MCF 10A (cell line): ENCODE data around the gene LPAR5. TPM values are rescaled to one million over a fixed set of nuclear protein-coding genes. Genes with fewer than 3 reads are reported as not detected.

ENCODE experiments used
- BruUV-seq: library from RNA; stranded (reverse); fragments of 400-500 nt; replicated peaks from 2 replicates; lab custom pipeline; 2021; lab: Mats Ljungman, UMichigan
- CTCF ChIA-PET: fragments of 300-600 bp; sonication (Branson Sonifier 250); formaldehyde crosslinking; extraction: SDS; loops from one replicate; lab custom pipeline; 2021; ENCODE audit warnings: antibody characterized with exemption, inconsistent platforms; lab: Yijun Ruan, JAX
- POLR2A ChIA-PET: fragments of 300-600, 350-650 bp; sonication (Branson Sonifier 250); formaldehyde crosslinking; extraction: SDS; loops from one replicate; lab custom pipeline; 2020; ENCODE audit warnings: antibody characterized with exemption, inconsistent platforms; lab: Yijun Ruan, JAX
- DNase-seq: peaks from one replicate; pipeline ENCODE4 v3.0.0-alpha.2; 2018; ENCODE audit not compliant: unreplicated experiment
- H3K27ac Mint-ChIP-seq: one replicate; pipeline ENCODE4 v1.8.0; 2022; ENCODE audit warnings: mild to moderate bottlenecking, low read depth, mixed read lengths; ENCODE audit not compliant: unreplicated experiment
- H3K27me3 Mint-ChIP-seq: one replicate; pipeline ENCODE4 v1.8.0; 2022; ENCODE audit warnings: mixed read lengths; ENCODE audit not compliant: insufficient read depth, unreplicated experiment
- H3K36me3 Mint-ChIP-seq: one replicate; pipeline ENCODE4 v1.8.0; 2022; ENCODE audit warnings: mild to moderate bottlenecking, moderate library complexity, mixed read lengths; ENCODE audit not compliant: insufficient read depth, unreplicated experiment
- H3K4me1 Mint-ChIP-seq: one replicate; pipeline ENCODE4 v1.8.0; 2022; ENCODE audit warnings: mixed read lengths; ENCODE audit not compliant: insufficient read depth, unreplicated experiment
- H3K4me3 Mint-ChIP-seq: one replicate; pipeline ENCODE4 v1.8.0; 2022; ENCODE audit warnings: mild to moderate bottlenecking, moderate library complexity, mixed read lengths; ENCODE audit not compliant: unreplicated experiment
- H3K9me3 Mint-ChIP-seq: one replicate; pipeline ENCODE4 v1.8.0; 2022; ENCODE audit warnings: mixed read lengths; ENCODE audit not compliant: unreplicated experiment
- CTCF ChIP-seq: fragments of 200-600 bp; IDR thresholded peaks from one replicate; pipeline ENCODE4 v1.8.0; 2022; ENCODE audit warnings: antibody characterized with exemption, mild to moderate bottlenecking; ENCODE audit not compliant: unreplicated experiment
- intact Hi-C: fragments of 100-400 bp; cut with micrococcal nuclease; formaldehyde crosslinking; loops from 2 replicates; pipeline ENCODE4 v1.14.1; 2022
- total RNA-seq: library from RNA; stranded (reverse); gene quantifications from 2 replicates; pipeline ENCODE4 v1.2.3, GENCODE V29; 2022

The LPAR5 gene
- total RNA-seq, 1 experiment from 2014 or later, result 2.7 TPM

DNA sequence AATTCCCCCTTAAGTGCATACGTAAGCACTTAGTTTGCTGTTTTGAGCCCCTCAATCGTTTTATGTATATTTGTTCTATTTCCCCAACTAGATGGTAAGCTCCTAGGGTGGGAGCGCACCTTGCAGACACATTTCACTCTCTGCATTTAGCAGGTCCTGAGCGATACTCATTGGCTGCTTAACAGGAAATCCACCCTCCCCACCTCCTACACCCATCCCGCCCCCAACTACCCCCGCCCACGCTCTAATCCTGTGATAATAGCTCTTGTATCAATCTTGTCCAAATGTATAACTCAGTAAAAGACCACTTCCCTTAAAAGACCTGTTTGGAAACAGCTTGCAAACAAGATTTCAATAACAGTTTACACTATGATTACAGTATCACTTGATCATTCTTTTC is 8.1 kb downstream of the LPAR5 start:
- peaks cover 6% of the 10 kb centered on the region for H3K4me1 Mint-ChIP-seq
- H3K4me3 Mint-ChIP-seq, result no peak overlapping the region
- no peaks in the 10 kb centered on the region for H3K36me3 Mint-ChIP-seq
- no peak for TF ChIP-seq CTCF
- CTCF ChIA-PET, result interaction anchor here (0.6 to 1.3 kb wide), 3 partner anchors 10 to 36 kb away, joined by 3 to 5 read pairs (median 3); no protein-coding TSS in a partner anchor
- no peak for DNase-seq
- intact Hi-C loops, result no loop called here
- no peak overlapping the region for H3K27ac Mint-ChIP-seq
- no TSS peak for BruUV-seq
- H3K9me3 Mint-ChIP-seq, result no peaks in the 10 kb centered on the region
- POLR2A ChIA-PET, result interaction anchor here (0.8 kb wide), 1 partner anchor 19 kb away, joined by 3 read pairs; no protein-coding TSS in a partner anchor
- H3K27me3 Mint-ChIP-seq, result no peaks in the 10 kb centered on the region

DNA sequence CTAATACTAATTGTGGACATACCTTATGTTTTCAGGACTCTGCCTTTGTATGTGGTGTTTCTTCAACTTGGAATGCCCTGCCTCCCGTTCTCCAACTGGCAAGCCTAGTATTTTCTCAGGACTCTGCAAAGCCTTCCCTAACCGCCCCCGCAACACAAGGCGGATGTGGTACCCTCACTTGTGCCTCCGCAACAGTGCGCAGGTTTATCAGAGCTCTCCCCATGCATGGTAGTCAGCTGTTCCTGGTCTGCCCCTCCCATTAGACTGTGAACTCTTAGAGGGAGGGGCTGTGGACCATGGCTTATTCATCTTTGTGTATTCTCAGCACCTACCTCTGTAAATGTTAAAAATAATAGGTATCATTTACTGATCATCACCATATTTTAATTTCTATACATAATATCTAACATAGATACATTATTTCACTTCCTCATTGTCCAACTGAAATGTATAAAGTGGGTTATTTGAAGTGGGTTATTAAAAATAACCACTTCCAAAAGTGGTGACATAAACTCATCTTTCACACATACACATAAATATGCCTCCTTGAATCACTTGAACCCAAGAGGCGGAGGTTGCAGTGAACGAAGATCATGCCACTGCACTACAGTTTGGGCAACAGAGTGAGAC is 9.0 kb downstream of the LPAR5 start:
- H3K27me3 Mint-ChIP-seq, result no peaks in the 10 kb centered on the region
- intact Hi-C loops, result no loop called here
- H3K36me3 Mint-ChIP-seq, result no peaks in the 10 kb centered on the region
- H3K4me1 Mint-ChIP-seq, result peaks cover 6% of the 10 kb centered on the region
- H3K9me3 Mint-ChIP-seq, result no peaks in the 10 kb centered on the region
- CTCF ChIA-PET, result no interaction called here
- H3K27ac Mint-ChIP-seq, result no peak overlapping the region
- POLR2A ChIA-PET, result no interaction called here
- no peak overlapping the region for H3K4me3 Mint-ChIP-seq
- BruUV-seq, result no TSS peak
- no peak for TF ChIP-seq CTCF
- DNase-seq, result no peak

GRCh38 chr12:6620885-6621274 is 14.9 kb downstream of the LPAR5 start:
- TF ChIP-seq CTCF, result no peak
- BruUV-seq, result no TSS peak
- Mint-ChIP-seq H3K36me3 (no peaks in the 10 kb centered on the region), H3K27me3 (no peaks in the 10 kb centered on the region), H3K27ac (no peak overlapping the region), H3K4me3 (no peak overlapping the region), H3K9me3 (no peaks in the 10 kb centered on the region), H3K4me1 (peaks cover 6% of the 10 kb centered on the region)
- CTCF ChIA-PET, result interaction anchor here (0.5 to 1.2 kb wide), 7 partner anchors 37 to 641 kb away, joined by 3 to 4 read pairs (median 3); no protein-coding TSS in a partner anchor
- DNase-seq, result no peak
- intact Hi-C loops, result no loop called here
- POLR2A ChIA-PET, result no interaction called here

DNA sequence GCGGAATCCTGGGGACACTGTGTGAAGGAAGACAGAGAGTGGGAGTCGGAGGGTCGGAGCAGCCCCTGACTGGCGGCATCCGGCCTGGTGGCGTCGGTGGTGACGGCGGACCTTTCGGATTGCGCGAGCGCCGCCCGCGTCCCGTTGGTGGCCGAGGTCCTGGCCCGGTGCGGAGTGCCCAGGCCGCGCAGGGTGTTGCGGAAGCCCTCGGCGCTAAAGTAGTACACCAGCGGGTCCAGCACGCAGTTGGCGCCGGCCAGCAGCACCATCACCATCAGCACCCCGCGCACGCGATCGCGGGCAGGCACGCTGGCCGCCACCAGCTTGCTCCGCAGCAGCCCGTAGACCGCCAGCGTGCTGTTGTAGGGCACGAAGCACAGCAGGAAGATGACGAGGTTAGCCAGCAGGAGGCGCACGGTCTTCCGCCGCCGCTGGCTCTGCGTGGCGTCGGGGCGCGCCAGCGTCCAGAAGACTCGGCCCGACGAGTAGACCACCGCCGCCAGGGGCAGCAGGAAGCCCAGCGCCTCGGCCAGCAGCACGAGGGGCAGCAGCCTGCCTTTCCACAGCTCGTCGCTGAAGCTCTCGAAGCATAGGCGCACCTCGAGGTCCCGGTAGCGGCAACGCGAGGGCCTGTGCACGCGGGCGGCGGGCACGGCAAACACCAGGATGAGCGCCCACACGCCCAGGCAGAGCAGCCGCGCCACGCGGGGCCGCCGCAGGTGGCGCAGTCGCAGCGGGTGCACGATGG is 15.4 kb downstream of the LPAR5 start:
- H3K27me3 Mint-ChIP-seq, result no peaks in the 10 kb centered on the region
- intact Hi-C loops, result no loop called here
- CTCF ChIA-PET, result interaction anchor here (0.6 to 1.1 kb wide), 8 partner anchors 12 to 641 kb away, joined by 3 to 4 read pairs (median 3); no protein-coding TSS in a partner anchor
- H3K9me3 Mint-ChIP-seq, result no peaks in the 10 kb centered on the region
- TF ChIP-seq CTCF, result no peak
- no peaks in the 10 kb centered on the region for H3K36me3 Mint-ChIP-seq
- POLR2A ChIA-PET, result no interaction called here
- H3K4me3 Mint-ChIP-seq, result no peak overlapping the region
- no peak overlapping the region for H3K27ac Mint-ChIP-seq
- DNase-seq, result no peak
- H3K4me1 Mint-ChIP-seq, result peaks cover 6% of the 10 kb centered on the region
- BruUV-seq, result no TSS peak
